ENCODE data around the gene UBTD2.

DNA sequence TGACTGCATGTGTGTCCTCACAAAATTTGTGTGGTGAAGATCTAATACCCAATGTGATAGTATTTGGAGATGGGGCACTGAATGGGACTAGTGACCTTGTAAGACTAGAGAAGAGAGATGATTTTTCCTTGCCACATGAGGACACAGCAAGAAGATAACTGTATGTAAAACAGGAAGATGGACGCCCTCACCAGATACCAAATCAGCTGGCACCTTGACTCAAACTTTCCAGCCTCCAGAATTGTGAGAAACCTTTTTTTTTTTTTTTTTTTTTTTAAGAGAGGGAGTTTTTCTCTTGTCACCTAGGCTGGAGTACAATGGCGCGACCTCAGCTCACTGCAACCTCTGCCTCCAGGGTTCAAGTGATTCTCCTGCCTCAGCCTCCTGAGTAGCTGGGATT is 40.3 kb downstream of the UBTD2 start:
- TF ChIP-seq POLR2A (IDR thresholded peaks at IDR 0.05; ENCODE audit: low read length), result no peak
- TF ChIP-seq GATA1 (IDR thresholded peaks at IDR 0.05; ENCODE audit: low read depth, low read length), result no peak

Measured in erythroblast (primary cell).